IMR-90 (cell line): ENCODE results near the gene CLRN3. TPM values are rescaled to one million over a fixed set of nuclear protein-coding genes. Genes with fewer than 3 reads are reported as not detected.

Experiments
- ATAC-seq: fragments of 200-7000 bp; cut with Tn5 transposase; 2 replicates; pipeline ENCODE4 v1.9.1; 2020; ENCODE audit warnings: low read depth, mild to moderate bottlenecking, moderate library complexity
- BruUV-seq: library from RNA; stranded (reverse); fragments of 400-500 nt; replicated peaks from 2 replicates; lab custom pipeline; 2021; lab: Mats Ljungman, UMichigan
- CTCF ChIA-PET: fragments of 300-600 bp; formaldehyde crosslinking; extraction: SDS; loops from one replicate; lab custom pipeline; 2021; ENCODE audit warnings: antibody characterized with exemption; lab: Yijun Ruan, JAX
- POLR2A ChIA-PET: fragments of 300-600 bp; sonication (Branson Sonifier 250); formaldehyde crosslinking; loops from one replicate; lab custom pipeline; 2022; ENCODE audit warnings: antibody characterized with exemption; ENCODE audit not compliant: unreplicated experiment; lab: Charles Lee
- DNase-seq: peaks from one replicate; pipeline ENCODE4 v3.0.0; 2013
- H2AFZ ChIP-seq: replicated peaks from 2 replicates; pipeline ENCODE3; 2013; ENCODE audit warnings: low read length, mild to moderate bottlenecking; ENCODE audit not compliant: poor library complexity
- H2AK5ac ChIP-seq: 2 replicates; pipeline ENCODE4 v1.6.1; 2013; ENCODE audit warnings: low read depth, low read length, inconsistent platforms
- H2AK9ac ChIP-seq: replicated peaks from 2 replicates; pipeline ENCODE3; 2013; ENCODE audit warnings: mild to moderate bottlenecking, low read depth, low read length, moderate library complexity; ENCODE audit not compliant: poor library complexity
- H2BK120ac ChIP-seq: 2 replicates; pipeline ENCODE4 v1.6.1; 2013; ENCODE audit warnings: low read depth, low read length, inconsistent platforms
- H2BK15ac ChIP-seq: 3 replicates; pipeline ENCODE4 v1.6.1; 2013; ENCODE audit warnings: low read depth, low read length, inconsistent platforms
- H2BK20ac ChIP-seq: 2 replicates; pipeline ENCODE4 v1.6.1; 2013; ENCODE audit warnings: low read depth, mild to moderate bottlenecking, inconsistent platforms, low read length, moderate library complexity
- H2BK5ac ChIP-seq: 2 replicates; pipeline ENCODE4 v1.6.1; 2013; ENCODE audit warnings: mild to moderate bottlenecking, low read depth, low read length, inconsistent platforms; ENCODE audit not compliant: poor library complexity, severe bottlenecking
- H3K14ac ChIP-seq: replicated peaks from 2 replicates; pipeline ENCODE4 v1.6.1; 2013; ENCODE audit warnings: low read depth, low read length, inconsistent platforms
- H3K18ac ChIP-seq: 2 replicates; pipeline ENCODE4 v1.6.1; 2013; ENCODE audit warnings: low read depth, low read length, control low read depth
- H3K23ac ChIP-seq: 2 replicates; pipeline ENCODE4 v1.6.1; 2013; ENCODE audit warnings: low read depth, low read length, inconsistent platforms
- H3K27ac ChIP-seq: 2 replicates; pipeline ENCODE4 v1.5.1; 2013; ENCODE audit warnings: mild to moderate bottlenecking, control low read depth, low read length; ENCODE audit not compliant: insufficient read depth
- H3K27me3 ChIP-seq: 2 replicates; pipeline ENCODE4 v1.6.1; 2013; ENCODE audit warnings: low read length; ENCODE audit not compliant: control insufficient read depth, insufficient read depth
- H3K36me3 ChIP-seq: 2 replicates; pipeline ENCODE4 v1.6.1; 2013; ENCODE audit warnings: low read length, mixed read lengths; ENCODE audit not compliant: control insufficient read depth, insufficient read depth
- H3K4ac ChIP-seq: 2 replicates; pipeline ENCODE4 v1.6.1; 2013; ENCODE audit warnings: low read depth, low read length, inconsistent platforms
- H3K4me1 ChIP-seq: 2 replicates; pipeline ENCODE4 v1.6.1; 2013; ENCODE audit warnings: low read length, mixed read lengths; ENCODE audit not compliant: control insufficient read depth, insufficient read depth
- H3K4me2 ChIP-seq: 2 replicates; pipeline ENCODE4 v1.6.1; 2013; ENCODE audit warnings: low read depth, mild to moderate bottlenecking, control low read depth, low read length, moderate library complexity
- H3K4me3 ChIP-seq: 2 replicates; pipeline ENCODE4 v1.5.1; 2013; ENCODE audit warnings: low read depth, mild to moderate bottlenecking, control low read depth, low read length, moderate library complexity; ENCODE audit not compliant: insufficient read depth
- H3K56ac ChIP-seq: 2 replicates; pipeline ENCODE4 v1.6.1; 2013; ENCODE audit warnings: low read length, inconsistent platforms; ENCODE audit not compliant: insufficient read depth; ENCODE audit errors: extremely low read depth
- H3K79me1 ChIP-seq, 2 experiments: 2 replicates each; pipeline ENCODE4 v1.6.1; 2013; ENCODE audit warnings: low read length in 2 of 2, inconsistent platforms in 1 of 2, low read depth in 1 of 2
- H3K9ac ChIP-seq: 2 replicates; pipeline ENCODE4 v1.6.1; 2013; ENCODE audit warnings: low read depth, low read length, control low read depth
- H3K9me1 ChIP-seq: 2 replicates; pipeline ENCODE4 v1.6.1; 2013; ENCODE audit warnings: low read length, inconsistent platforms; ENCODE audit not compliant: insufficient read depth
- H3K9me3 ChIP-seq: 2 replicates; pipeline ENCODE4 v1.6.1; 2013; ENCODE audit warnings: low read length; ENCODE audit not compliant: control insufficient read depth, insufficient read depth
- H4K20me1 ChIP-seq: 2 replicates; pipeline ENCODE4 v1.6.1; 2013; ENCODE audit warnings: low read length, inconsistent platforms; ENCODE audit not compliant: insufficient read depth
- H4K5ac ChIP-seq: 2 replicates; pipeline ENCODE4 v1.6.1; 2013; ENCODE audit warnings: mild to moderate bottlenecking, low read depth, low read length, control low read depth
- H4K8ac ChIP-seq, 2 experiments: 2 replicates each; pipeline ENCODE4 v1.6.1; 2013; ENCODE audit warnings: low read depth in 2 of 2, low read length in 2 of 2, control low read depth in 1 of 2, inconsistent platforms in 1 of 2
- H4K91ac ChIP-seq: 2 replicates; pipeline ENCODE4 v1.6.1; 2013; ENCODE audit warnings: low read depth, low read length, inconsistent platforms; ENCODE audit not compliant: insufficient read depth
- BHLHE40 ChIP-seq: fragments of 150-350 bp; IDR thresholded peaks from 2 replicates; pipeline ENCODE4 v1.6.1; 2016; ENCODE audit warnings: mild to moderate bottlenecking, low read depth, low read length
- CHD1 ChIP-seq: IDR thresholded peaks from 2 replicates; pipeline ENCODE4 v1.6.1; 2012; ENCODE audit warnings: low read depth, low read length, improper control_type of control experiment
- ELK1 ChIP-seq: fragments of 150-350 bp; IDR thresholded peaks from 2 replicates; pipeline ENCODE4 v1.6.1; 2016; ENCODE audit warnings: low read depth, mild to moderate bottlenecking, low read length, moderate library complexity, borderline replicate concordance
- MAZ ChIP-seq: IDR thresholded peaks from 2 replicates; pipeline ENCODE4 v1.6.1; 2012; ENCODE audit warnings: low read depth, mild to moderate bottlenecking, low read length, improper control_type of control experiment, moderate library complexity, borderline replicate concordance
- MXI1 ChIP-seq: IDR thresholded peaks from 2 replicates; pipeline ENCODE4 v1.6.1; 2012; ENCODE audit warnings: low read depth, mild to moderate bottlenecking, low read length, moderate library complexity, borderline replicate concordance
- RFX5 ChIP-seq: IDR thresholded peaks from 2 replicates; pipeline ENCODE4 v1.8.0; 2012; ENCODE audit warnings: low read depth, mild to moderate bottlenecking, low read length, moderate library complexity
- WGBS, 2 experiments: methylation state at CpG; one replicate each; pipeline versions ENCODE4 v1.1.5 to v1.1.7; 2013; ENCODE audit warnings: missing lambda C conversion rate in 2 of 2; ENCODE audit not compliant: insufficient read length in 1 of 2; ENCODE audit errors: extremely low coverage in 2 of 2; 5-methylcytosine and 5-hydroxymethylcytosine counted together
- dilution Hi-C: fragments of 300-500 bp; cut with HindIII; formaldehyde crosslinking; loops from one replicate; pipeline ENCODE4 v1.14.3; 2018; ENCODE audit warnings: low sequenced_read_pairs; ENCODE audit not compliant: unreplicated experiment
- in situ Hi-C: fragments of 300-500 bp; cut with MboI; formaldehyde crosslinking; loops from 3 replicates; pipeline ENCODE4 v1.14.3; 2019; ENCODE audit warnings: low sequenced_read_pairs, inconsistent platforms, mixed read lengths
- intact Hi-C: fragments of 100-400 bp; cut with micrococcal nuclease; formaldehyde crosslinking; loops from 2 replicates; pipeline ENCODE4 v1.10.0; 2022
- polyA plus RNA-seq, 3 experiments: library from polyadenylated mRNA; depleted of rRNA; stranded (reverse); fragments of >200 nt; gene quantifications; 2 replicates each; pipeline ENCODE4 v1.2.3, GENCODE V29; 2012; ENCODE audit warnings: low replicate concordance in 1 of 3
- total RNA-seq: library from RNA; depleted of rRNA; stranded (reverse); fragments of >200 nt; gene quantifications from 2 replicates; pipeline ENCODE4 v1.2.3, GENCODE V29; 2012; rRNA removed

Gene CLRN3
- total and polyA plus RNA-seq, 2 of the 4 experiments (the other 2 are of a cell fraction), result not detected

- ATAC-seq, result no peak
- H4K5ac ChIP-seq, result no peak overlapping the region
- H3K9ac ChIP-seq, result no peak overlapping the region
- H2AK9ac ChIP-seq, result no peak overlapping the region
- in situ Hi-C loops (no loop called here), dilution Hi-C loops (no loop called here), intact Hi-C loops (no loop called here)
- H2BK15ac ChIP-seq, result no peak overlapping the region
- DNase-seq, result no peak
- WGBS, 2 experiments, result no CpG with 5 or more reads among the region's 4 CpGs
- no peak overlapping the region for H3K27ac ChIP-seq
- no peak overlapping the region for H4K8ac ChIP-seq
- H2BK120ac ChIP-seq, result no peak overlapping the region
- BruUV-seq, result no TSS peak
- no peaks in the 10 kb centered on the region for H3K4me1 ChIP-seq
- H3K14ac ChIP-seq, result no peak overlapping the region
- H3K27me3 ChIP-seq, result no peaks in the 10 kb centered on the region
- no peak overlapping the region for H3K4me2 ChIP-seq
- H3K18ac ChIP-seq, result no peak overlapping the region
- POLR2A ChIA-PET, result no interaction called here
- H2AK5ac ChIP-seq, result no peak overlapping the region
- no peak overlapping the region for H4K91ac ChIP-seq
- no peak overlapping the region for H3K23ac ChIP-seq
- H3K36me3 ChIP-seq, result no peaks in the 10 kb centered on the region
- CTCF ChIA-PET, result no interaction called here
- no peak overlapping the region for H2AFZ ChIP-seq
- H2BK20ac ChIP-seq, result no peak overlapping the region
- H3K79me1 ChIP-seq, result no peaks in the 10 kb centered on the region
- H4K20me1 ChIP-seq, result no peaks in the 10 kb centered on the region
- TF ChIP-seq MXI1 (no peak), CHD1 (no peak), BHLHE40 (no peak), RFX5 (no peak), MAZ (no peak), ELK1 (no peak)
- no peak overlapping the region for H3K4ac ChIP-seq
- H3K9me3 ChIP-seq, result peaks cover 9% of the 10 kb centered on the region; the same call in 1 of the 2 replicates
- no peak overlapping the region for H3K4me3 ChIP-seq
- no peak overlapping the region for H2BK5ac ChIP-seq
- no peak overlapping the region for H3K56ac ChIP-seq
- H3K9me1 ChIP-seq, result no peaks in the 10 kb centered on the region
Observed at GRCh38 chr10:127830414-127830813, 62.3 kb downstream of the CLRN3 start.

Other genes with a start within 250 kb of the CLRN3 start
- gene FOXI2, start 155.8 kb downstream of the CLRN3 start, total RNA-seq, result not detected in 2 replicates
- gene FOXI2, start 155.8 kb downstream of the CLRN3 start, polyA plus RNA-seq (2012; rRNA removed), result not detected in 2 replicates
- gene PTPRE, start 14.2 kb upstream of the CLRN3 start, total RNA-seq, result 0.54 and 0.56 TPM in 2 replicates
- gene PTPRE, start 14.2 kb upstream of the CLRN3 start, polyA plus RNA-seq (2012; rRNA removed), result 0.26 and 0.34 TPM in 2 replicates
- gene MKI67, start 233.5 kb upstream of the CLRN3 start, total RNA-seq, result 36.4 and 39.2 TPM in 2 replicates
- 13.0 and 13.5 TPM in 2 replicates for gene MKI67, start 233.5 kb upstream of the CLRN3 start, polyA plus RNA-seq (2012; rRNA removed)